Keratinocyte (primary cell): ENCODE data around the gene BMP8B. TPM values are rescaled to one million over a fixed set of nuclear protein-coding genes. Genes with fewer than 3 reads are reported as not detected.

Source experiments
- DNase-seq: peaks from one replicate; pipeline ENCODE4 v3.0.0-alpha.2; 2011; ENCODE audit warnings: low read depth, missing footprints, low spot score
- FAIRE-seq: peaks from 2 replicates; lab custom pipeline; 2011; peaks lifted over from hg19 to GRCh38; lab: Jason Lieb, UNC
- H2AFZ ChIP-seq: 2 replicates; pipeline ENCODE4 v1.6.0; 2012; ENCODE audit warnings: low read length, control low read depth, inconsistent platforms; ENCODE audit not compliant: control insufficient read depth
- H3K27ac ChIP-seq: 2 replicates; pipeline ENCODE4 v1.5.1; 2011; ENCODE audit warnings: low read length; ENCODE audit not compliant: control insufficient read depth, insufficient read depth
- H3K27me3 ChIP-seq: 3 replicates; pipeline ENCODE4 v1.6.0; 2011; ENCODE audit warnings: low read length; ENCODE audit not compliant: control insufficient read depth, insufficient read depth; ENCODE audit errors: extremely low read depth
- H3K36me3 ChIP-seq, 2 experiments: 2 replicates in 1 of 2; 3 replicates in 1 of 2; pipeline ENCODE4 v1.5.1; 2011; ENCODE audit warnings: low read length in 2 of 2, mild to moderate bottlenecking in 1 of 2; ENCODE audit not compliant: control insufficient read depth in 2 of 2, insufficient read depth in 2 of 2; ENCODE audit errors: extremely low read depth in 1 of 2
- H3K4me1 ChIP-seq: 3 replicates; pipeline ENCODE4 v1.5.1; 2011; ENCODE audit warnings: low read length; ENCODE audit not compliant: control insufficient read depth, insufficient read depth; ENCODE audit errors: extremely low read depth
- H3K4me2 ChIP-seq: 3 replicates; pipeline ENCODE4 v1.6.0; 2011; ENCODE audit warnings: low read depth, low read length; ENCODE audit not compliant: control insufficient read depth, insufficient read depth; ENCODE audit errors: extremely low read depth
- H3K4me3 ChIP-seq, 3 experiments: fragments of 200-600 bp in 1 of 3; sonication (generic) in 1 of 3; 2 replicates in 2 of 3; 3 replicates in 1 of 3; pipeline ENCODE4 v1.5.1; 2011 to 2016; ENCODE audit warnings: low read length in 3 of 3, mild to moderate bottlenecking in 3 of 3, control low read depth in 2 of 3, inconsistent platforms in 1 of 3, low read depth in 1 of 3, mixed read lengths in 1 of 3, mixed run types in 1 of 3, moderate library complexity in 1 of 3; ENCODE audit not compliant: control insufficient read depth in 2 of 3, insufficient read depth in 2 of 3; ENCODE audit errors: extremely low read depth in 1 of 3
- H3K79me2 ChIP-seq: 2 replicates; pipeline ENCODE4 v1.6.0; 2012; ENCODE audit warnings: low read length; ENCODE audit not compliant: control insufficient read depth, insufficient read depth
- H3K9ac ChIP-seq: 3 replicates; pipeline ENCODE4 v1.6.0; 2011; ENCODE audit warnings: low read length; ENCODE audit not compliant: control insufficient read depth, insufficient read depth; ENCODE audit errors: extremely low read depth
- H3K9me1 ChIP-seq: 3 replicates; pipeline ENCODE4 v1.6.0; 2011; ENCODE audit warnings: low read length; ENCODE audit not compliant: control insufficient read depth, insufficient read depth; ENCODE audit errors: extremely low read depth
- H3K9me3 ChIP-seq: 2 replicates; pipeline ENCODE4 v1.5.1; 2012; ENCODE audit warnings: low read depth, low read length; ENCODE audit not compliant: control insufficient read depth
- H4K20me1 ChIP-seq: 3 replicates; pipeline ENCODE4 v1.6.0; 2011; ENCODE audit warnings: low read length; ENCODE audit not compliant: control insufficient read depth, insufficient read depth; ENCODE audit errors: extremely low read depth
- CTCF ChIP-seq, 3 experiments: IDR thresholded peaks in 1 of 3; conservative IDR thresholded peaks in 1 of 3; optimal IDR thresholded peaks in 1 of 3; 2 replicates in 2 of 3; 3 replicates in 1 of 3; pipeline versions ENCODE3 to v1.5.1; 2011; ENCODE audit warnings: low read length in 3 of 3, mild to moderate bottlenecking in 3 of 3, moderate library complexity in 2 of 3, control low read depth in 1 of 3, inconsistent platforms in 1 of 3; ENCODE audit not compliant: insufficient read depth in 2 of 3; ENCODE audit errors: extremely low read depth in 1 of 3
- EZH2 ChIP-seq: IDR thresholded peaks from one replicate; pipeline ENCODE4 v1.6.1; 2012; ENCODE audit warnings: inconsistent platforms, mild to moderate bottlenecking, low read length, moderate library complexity
- dilution Hi-C: fragments of 300-500 bp; cut with MboI; formaldehyde crosslinking; loops from one replicate; pipeline ENCODE4 v1.7.0; 2020; ENCODE audit warnings: low sequenced_read_pairs; ENCODE audit not compliant: extremely low pct_ligation_motif_present
- polyA plus RNA-seq, 5 experiments: library from polyadenylated mRNA; depleted of rRNA in 3 of 5; stranded (reverse) in 3 of 5; stranded (forward) in 1 of 5; unstranded in 1 of 5; fragments of >200 nt; gene quantifications; 1 replicate in 1 of 5; 2 replicates in 3 of 5; 3 replicates in 1 of 5; pipeline versions ENCODE4 v1.2.1 to v1.2.3, GENCODE V29; 2011 to 2012; ENCODE audit warnings: missing spikeins in 2 of 5, low read depth in 1 of 5, low replicate concordance in 1 of 5

Gene BMP8B
- polyA plus RNA-seq, 1 donor (not counting 4 experiments of a cell fraction or from before 2014, with no cell fraction given): 0.04 TPM

- no peaks in the 10 kb centered on the region for H3K9me3 ChIP-seq
- no peak for FAIRE-seq
- no peaks in the 10 kb centered on the region for H3K79me2 ChIP-seq
- H3K4me2 ChIP-seq: no peak overlapping the region
- H3K4me3 ChIP-seq: no peak overlapping the region
- peaks cover 25 to 36% of the 10 kb centered on the region in 2 experiments for H3K36me3 ChIP-seq
- H3K9ac ChIP-seq: no peak overlapping the region
- no peaks in the 10 kb centered on the region for H3K4me1 ChIP-seq
- H4K20me1 ChIP-seq: no peaks in the 10 kb centered on the region
- H3K27me3 ChIP-seq: no peaks in the 10 kb centered on the region
- H3K9me1 ChIP-seq: no peaks in the 10 kb centered on the region
- no peak for DNase-seq
- dilution Hi-C loops: no loop called here
- TF ChIP-seq EZH2 (no peak), CTCF (optimal IDR thresholded peaks at IDR 0.05 in 1 of 3, IDR thresholded peaks at IDR 0.05 in 1 of 3, conservative IDR thresholded peaks at IDR 0.05 in 1 of 3; ENCODE audit: extremely low read depth in 1 of 3, insufficient read depth in 2 of 3, low read length in 3 of 3) (no peak)
- H2AFZ ChIP-seq: no peak overlapping the region
- H3K27ac ChIP-seq: no peak overlapping the region
These were observed 34.6 kb downstream of the BMP8B start for GRCh38 chr1:39754026-39754570.

- no peaks in the 10 kb centered on the region for H3K27me3 ChIP-seq
- H3K9me3 ChIP-seq: no peaks in the 10 kb centered on the region
- H2AFZ ChIP-seq: no peak overlapping the region
- FAIRE-seq (no peak), DNase-seq (no peak)
- no peak for TF ChIP-seq CTCF (optimal IDR thresholded peaks at IDR 0.05 in 1 of 3, IDR thresholded peaks at IDR 0.05 in 1 of 3, conservative IDR thresholded peaks at IDR 0.05 in 1 of 3; ENCODE audit: extremely low read depth in 1 of 3, insufficient read depth in 2 of 3, low read length in 3 of 3)
- TF ChIP-seq EZH2: no peak
- dilution Hi-C loops: no loop called here
- H3K9ac ChIP-seq: no peak overlapping the region
- H4K20me1 ChIP-seq: no peaks in the 10 kb centered on the region
- no peak overlapping the region for H3K27ac ChIP-seq
- H3K4me2 ChIP-seq: no peak overlapping the region
- H3K9me1 ChIP-seq: no peaks in the 10 kb centered on the region
- H3K4me1 ChIP-seq: no peaks in the 10 kb centered on the region
- no peaks in the 10 kb centered on the region for H3K79me2 ChIP-seq
- no peak overlapping the region for H3K4me3 ChIP-seq
- peaks cover 28 to 39% of the 10 kb centered on the region in 2 experiments for H3K36me3 ChIP-seq
These were observed 35.3 kb downstream of the BMP8B start for GRCh38 chr1:39753132-39754025.
